HepG2 (cell line): ENCODE measurements around the gene KCNK18. TPM values are rescaled to one million over a fixed set of nuclear protein-coding genes. Genes with fewer than 3 reads are reported as not detected.

ENCODE experiments used
- ATAC-seq: fragments of 200-7000 bp; cut with Tn5 transposase; 3 replicates; pipeline ENCODE4 v1.9.1; 2020; ENCODE audit warnings: mild to moderate bottlenecking, moderate library complexity
- BruUV-seq: library from RNA; stranded (reverse); fragments of 400-500 nt; replicated peaks from 2 replicates; lab custom pipeline; 2021; lab: Mats Ljungman, UMichigan
- CTCF ChIA-PET: fragments of 300-600 bp; formaldehyde crosslinking; extraction: SDS; loops from one replicate; lab custom pipeline; 2021; ENCODE audit warnings: low total read pairs, inconsistent platforms, low intra/inter-chr PET ratio; lab: Yijun Ruan, JAX
- POLR2A ChIA-PET: fragments of 350-600 bp; sonication (Branson Sonifier 250); formaldehyde crosslinking; loops from one replicate; lab custom pipeline; 2020; ENCODE audit warnings: antibody characterized with exemption, inconsistent platforms; lab: Yijun Ruan, JAX
- DNase-seq: peaks from one replicate; pipeline ENCODE4 v3.0.0-alpha.2; 2015; ENCODE audit warnings: low spot score
- FAIRE-seq: peaks from 3 replicates; lab custom pipeline; 2011; peaks lifted over from hg19 to GRCh38; lab: Jason Lieb, UNC
- H2AFZ ChIP-seq: one replicate; pipeline ENCODE4 v1.6.1; 2011; ENCODE audit warnings: low read length, inconsistent platforms
- H3K27ac ChIP-seq: fragments of 300-600 bp; 3 replicates; pipeline ENCODE4 v1.8.0; 2011; ENCODE audit warnings: mixed run types, mild to moderate bottlenecking, mixed read lengths, low read length, inconsistent platforms; ENCODE audit not compliant: insufficient read depth; ENCODE audit errors: extremely low read length
- H3K27me3 ChIP-seq, 2 experiments: fragments of 200-600 bp in 1 of 2; 2 replicates in 1 of 2; 3 replicates in 1 of 2; pipeline versions ENCODE4 v1.6.0 to v1.8.0; 2011; ENCODE audit warnings: low read length in 2 of 2, mild to moderate bottlenecking in 2 of 2, moderate library complexity in 2 of 2, inconsistent platforms in 1 of 2; ENCODE audit not compliant: insufficient read depth in 2 of 2, control insufficient read depth in 1 of 2
- H3K36me3 ChIP-seq, 2 experiments: fragments of 200-600 bp in 1 of 2; replicated peaks in 1 of 2; 2 replicates in 1 of 2; 3 replicates in 1 of 2; pipeline versions ENCODE4 v1.5.1 to v1.8.0; 2011; ENCODE audit warnings: low read length in 2 of 2, inconsistent platforms in 1 of 2; ENCODE audit not compliant: insufficient read depth in 2 of 2, control insufficient read depth in 1 of 2
- H3K4me1 ChIP-seq: 2 replicates; pipeline ENCODE4 v1.5.1; 2012; ENCODE audit warnings: low read length, inconsistent platforms; ENCODE audit not compliant: insufficient read depth
- H3K4me2 ChIP-seq: 2 replicates; pipeline ENCODE4 v1.6.0; 2011; ENCODE audit warnings: low read depth, low read length, inconsistent platforms
- H3K4me3 ChIP-seq, 3 experiments: fragments of 200-600 bp in 1 of 3; sonication (generic), shearing (Covaris generic) in 1 of 3; replicated peaks in 1 of 3; 2 replicates each; pipeline ENCODE4 v1.5.1; 2011 to 2016; ENCODE audit warnings: low read length in 3 of 3, inconsistent platforms in 2 of 3, low read depth in 2 of 3, mild to moderate bottlenecking in 2 of 3, control low read depth in 1 of 3, mixed read lengths in 1 of 3; ENCODE audit not compliant: insufficient read depth in 1 of 3
- H3K79me2 ChIP-seq: one replicate; pipeline ENCODE4 v1.6.1; 2011; ENCODE audit warnings: low read length, inconsistent platforms; ENCODE audit not compliant: insufficient read depth
- H3K9ac ChIP-seq: 2 replicates; pipeline ENCODE4 v1.6.0; 2011; ENCODE audit warnings: mild to moderate bottlenecking, low read depth, low read length, inconsistent platforms; ENCODE audit not compliant: insufficient read depth
- H3K9me3 ChIP-seq: 2 replicates; pipeline ENCODE4 v1.5.1; 2012; ENCODE audit warnings: mild to moderate bottlenecking, low read length
- H4K20me1 ChIP-seq: 2 replicates; pipeline ENCODE4 v1.6.0; 2011; ENCODE audit warnings: inconsistent platforms, mild to moderate bottlenecking, low read length, moderate library complexity; ENCODE audit not compliant: insufficient read depth
- CREM ChIP-seq, 2 experiments: sonication (generic) in 1 of 2; formaldehyde crosslinking in 1 of 2; IDR thresholded peaks; 2 replicates each; pipeline versions ENCODE4 v1.4.0 to v1.6.1; 2016 to 2020; ENCODE audit warnings: antibody characterized with exemption in 1 of 2, mild to moderate bottlenecking in 1 of 2, missing genetic modification reagents in 1 of 2
- DMTF1 ChIP-seq: sonication (generic); formaldehyde crosslinking; IDR thresholded peaks from 2 replicates; pipeline ENCODE4 v1.4.0; 2020; ENCODE audit warnings: mild to moderate bottlenecking, missing genetic modification reagents
- MEIS2 ChIP-seq: sonication (generic); formaldehyde crosslinking; IDR thresholded peaks from 2 replicates; pipeline ENCODE4 v1.9.0; 2021; ENCODE audit warnings: mild to moderate bottlenecking, missing genetic modification reagents
- RAD21 ChIP-seq: fragments of 450-650 bp; formaldehyde crosslinking; IDR thresholded peaks from 2 replicates; pipeline ENCODE4 v1.5.0; 2020; ENCODE audit warnings: mild to moderate bottlenecking
- RBFOX2 ChIP-seq: fragments of 200-400 bp; formaldehyde crosslinking; IDR thresholded peaks from 2 replicates; pipeline ENCODE4 v1.6.1; 2017; ENCODE audit warnings: low read depth, mild to moderate bottlenecking, low read length
- REL ChIP-seq: sonication (generic); formaldehyde crosslinking; conservative IDR thresholded peaks from 2 replicates; pipeline ENCODE4 v1.8.0; 2022; ENCODE audit warnings: mild to moderate bottlenecking, missing genetic modification reagents, moderate library complexity
- ZNF280B ChIP-seq: sonication (generic); formaldehyde crosslinking; IDR thresholded peaks from 2 replicates; pipeline ENCODE4 v1.5.0; 2020; ENCODE audit warnings: missing genetic modification reagents, mild to moderate bottlenecking, borderline replicate concordance
- ZNF33B ChIP-seq: sonication (generic); formaldehyde crosslinking; IDR thresholded peaks from 2 replicates; pipeline ENCODE4 v1.5.1; 2020; ENCODE audit warnings: mild to moderate bottlenecking, missing genetic modification reagents
- WGBS: methylation state at CpG from one replicate; pipeline ENCODE4 v1.1.6; 2017; ENCODE audit warnings: low lambda C conversion rate; 5-methylcytosine and 5-hydroxymethylcytosine counted together
- in situ Hi-C: cut with HindIII; loops from 2 replicates; pipeline ENCODE4 v1.10.0; 2017; ENCODE audit warnings: low pct_unique_long_range_greater_than_20kb; ENCODE audit not compliant: extremely low pct_ligation_motif_present
- intact Hi-C: fragments of 100-400 bp; cut with micrococcal nuclease; formaldehyde crosslinking; loops from one replicate; pipeline ENCODE4 v1.10.0; 2022; ENCODE audit not compliant: unreplicated experiment
- polyA plus RNA-seq, 8 experiments: library from polyadenylated mRNA; depleted of rRNA in 3 of 8; stranded (reverse) in 7 of 8; unstranded in 1 of 8; fragments of >200 nt; fragmentation: Illumina TruSeq in 4 of 8; extraction: Trizol in 4 of 8; gene quantifications; 2 replicates each; pipeline versions ENCODE4 v1.2.1 to v1.2.3, GENCODE V29; 2011 to 2016; ENCODE audit warnings: low read depth in 4 of 8, missing spikeins in 1 of 8, mixed read lengths in 1 of 8; ENCODE audit not compliant: insufficient read depth in 1 of 8
- total RNA-seq, 5 experiments: library from RNA; depleted of rRNA; stranded (reverse); fragments of >200 nt; fragmentation: Illumina TruSeq; extraction: Trizol; gene quantifications; 2 replicates each; pipeline ENCODE4 v1.2.3, GENCODE V29; 2016; ENCODE audit warnings: low read depth in 1 of 5

KCNK18 gene
- total and polyA plus RNA-seq, 2 of the 13 experiments (the other 11 are each of a cell fraction or from before 2014, with no cell fraction given): not detected

- H4K20me1 ChIP-seq: no peaks in the 10 kb centered on the region
- H3K9ac ChIP-seq: no peak overlapping the region
- no peak overlapping the region for H3K4me2 ChIP-seq
- ATAC-seq: no peak
- no peaks in the 10 kb centered on the region for H3K79me2 ChIP-seq
- no peak overlapping the region for H3K4me3 ChIP-seq
- DNase-seq: no peak
- H3K27me3 ChIP-seq: peaks cover 6 to 58% of the 10 kb centered on the region in 2 experiments; a peak in 4 of 5 replicates
- FAIRE-seq: no peak
- intact Hi-C loops: no loop called here
- H3K9me3 ChIP-seq: no peaks in the 10 kb centered on the region
- no peak for TF ChIP-seq DMTF1 (CRISPR knock-in tag)
- no peak for TF ChIP-seq CREM (IDR thresholded peaks at IDR 0.05)
- TF ChIP-seq CREM (CRISPR knock-in tag; IDR thresholded peaks at IDR 0.05): no peak
- TF ChIP-seq RBFOX2: no peak
- no peak for TF ChIP-seq ZNF280B (CRISPR knock-in tag)
- no peak for TF ChIP-seq ZNF33B
- no peak for TF ChIP-seq MEIS2
- no peak for TF ChIP-seq RAD21 (CRISPR knock-in tag)
- TF ChIP-seq REL (CRISPR knock-in tag): no peak
- POLR2A ChIA-PET: no interaction called here
- CTCF ChIA-PET: no interaction called here
- no peaks in the 10 kb centered on the region for H3K36me3 ChIP-seq
- H3K27ac ChIP-seq: no peak overlapping the region
- 0 out of 2 replicates have a peak, but pooled peaks cover 7% of the 10 kb centered on the region for H3K4me1 ChIP-seq
- 8% methylated on average over 5 of the region's 5 CpGs for WGBS
- in situ Hi-C loops: no loop called here
- no TSS peak for BruUV-seq
- no peak overlapping the region for H2AFZ ChIP-seq
Observed at GRCh38 chr10:117237401-117237991, 40.2 kb downstream of the KCNK18 start.
